NCI-H526 (cell line): Measurements from ENCODE around the gene DNAAF2.
"Not testable (repeated sequence)": the region's sequence is repeated elsewhere in the genome, so short reads cannot be mapped to it uniquely, and the experiment has no call there.

Experiments
- DNase-seq, 2 experiments: peaks; one replicate each; lab custom pipeline; 2025; lab: John Stamatoyannopoulos, UW

The DNAAF2 gene

GRCh38 chr14:49584981-49585640 lies 49.9 kb downstream of the DNAAF2 start:
- not testable (repeated sequence) for DNase-seq

- DNase-seq: no peak
Observed at GRCh38 chr14:49584058-49584457, 51.0 kb downstream of the DNAAF2 start.

- no peak for DNase-seq
Observed at GRCh38 chr14:49583629-49584028, 51.4 kb downstream of the DNAAF2 start.

- no peak for DNase-seq
Observed at GRCh38 chr14:49582113-49582977, 52.7 kb downstream of the DNAAF2 start.

GRCh38 chr14:49581209-49582112 lies 53.6 kb downstream of the DNAAF2 start:
- DNase-seq: no peak

GRCh38 chr14:49579841-49580240 lies 55.2 kb downstream of the DNAAF2 start:
- DNase-seq: no peak

GRCh38 chr14:49578141-49578540 lies 56.9 kb downstream of the DNAAF2 start:
- DNase-seq: no peak
